GM18873 (cell line): ENCODE data around the gene BAIAP3.

ENCODE experiments used
- ATAC-seq: cut with Tn5 transposase; IDR thresholded peaks from one replicate; pipeline ENCODE4 v1.9.1; 2021; ENCODE audit warnings: mild to moderate bottlenecking, moderate library complexity, moderate number of reproducible peaks; ENCODE audit not compliant: unreplicated experiment, low FRiP score

The BAIAP3 gene

DNA sequence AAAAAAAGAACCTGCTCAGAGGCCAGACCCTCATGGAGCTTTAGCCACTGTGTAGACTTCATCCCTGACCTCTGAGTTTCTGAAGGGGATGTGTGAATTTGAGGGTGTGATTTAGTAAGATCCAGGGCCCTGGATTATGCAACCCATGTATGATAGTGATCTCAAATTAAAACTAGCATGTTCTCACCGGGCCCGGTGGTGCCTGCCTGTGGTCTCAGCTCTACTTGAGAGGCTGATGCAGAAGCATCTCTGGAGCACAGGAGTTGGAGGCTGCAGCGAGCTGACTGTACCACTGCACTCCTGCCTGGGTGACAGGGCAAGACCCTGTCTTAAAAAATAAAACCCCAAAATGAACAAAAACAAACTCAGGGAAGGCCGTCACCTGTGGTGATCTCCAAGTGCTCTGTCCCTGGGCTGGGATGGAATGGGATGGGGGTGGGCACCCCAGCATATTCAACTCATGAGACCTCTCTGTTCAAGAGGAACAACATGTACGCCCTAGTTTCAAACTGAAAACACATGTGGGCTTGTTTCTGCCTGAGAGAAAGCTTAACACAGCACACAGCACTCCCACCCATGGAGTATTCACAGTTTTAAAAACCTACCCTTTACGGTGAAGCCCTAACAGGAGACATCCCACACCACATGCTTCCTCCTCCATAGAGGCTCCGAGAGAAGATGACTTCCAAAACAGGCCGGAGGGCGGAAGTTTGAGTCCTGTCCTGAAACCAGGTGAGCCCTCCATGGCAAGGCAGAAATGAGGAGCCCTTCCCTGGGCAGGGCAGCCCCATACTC lies 48.4 kb downstream of the BAIAP3 start:
- no peak for ATAC-seq

DNA sequence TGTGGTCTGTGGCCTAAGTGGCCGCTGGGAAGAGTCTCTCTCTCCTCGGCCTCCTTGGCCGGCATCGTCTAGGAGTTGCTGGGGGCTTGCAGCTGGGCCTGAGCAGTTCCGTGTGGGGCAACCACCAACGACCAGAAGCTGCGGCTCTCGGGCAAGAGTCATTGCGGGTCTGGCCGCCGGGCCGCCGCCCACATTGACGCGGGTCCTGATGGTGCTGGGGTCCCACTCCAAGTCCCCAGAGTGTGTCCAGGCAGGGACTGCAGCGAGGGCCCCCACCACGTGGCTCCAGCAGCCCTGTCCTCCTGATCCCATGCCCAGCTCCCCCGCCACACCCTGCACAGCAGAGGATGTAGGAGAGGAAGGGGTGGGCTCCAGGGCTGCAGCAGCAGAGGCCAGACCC lies 50.1 kb downstream of the BAIAP3 start:
- no peak for ATAC-seq

DNA sequence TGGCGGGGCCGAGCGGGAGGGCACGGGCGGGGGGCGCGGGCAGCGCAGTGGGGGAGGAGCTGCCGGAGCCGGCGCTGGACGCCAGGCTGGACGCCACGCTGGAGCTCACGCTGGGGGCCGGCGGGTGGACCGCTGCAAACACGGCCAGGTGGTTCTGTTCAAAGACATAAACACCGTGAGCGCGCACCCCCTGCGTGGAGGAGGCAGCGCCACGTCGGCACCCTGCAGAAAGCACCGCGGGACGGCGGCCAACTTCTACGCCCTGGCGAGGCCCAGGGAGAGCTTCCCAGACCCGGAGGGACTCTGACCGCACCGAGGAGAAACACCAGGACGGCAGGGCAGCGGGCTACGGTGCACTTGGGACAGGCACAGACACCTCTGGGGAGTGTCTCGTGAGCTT lies 51.8 kb downstream of the BAIAP3 start:
- no peak for ATAC-seq

DNA sequence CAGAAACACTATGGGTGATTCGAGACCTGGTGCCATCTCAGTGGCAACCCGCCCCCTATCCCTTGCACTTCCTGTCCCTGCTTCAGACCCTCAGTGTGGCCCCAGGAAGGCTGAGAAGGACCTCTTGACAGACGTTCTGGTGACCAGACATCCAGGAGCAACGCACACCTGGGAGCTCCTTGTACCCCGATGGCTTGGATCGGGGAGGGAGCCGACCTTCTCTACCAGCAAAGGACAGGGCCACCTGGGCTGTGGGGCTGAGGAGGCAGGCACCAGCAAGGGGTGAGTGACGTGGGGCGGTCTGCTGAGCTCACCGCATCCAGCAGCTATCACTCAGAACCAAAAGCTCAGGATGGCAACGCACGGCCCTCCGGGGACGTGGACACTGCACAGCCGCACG lies 53.9 kb downstream of the BAIAP3 start:
- no peak for ATAC-seq

DNA sequence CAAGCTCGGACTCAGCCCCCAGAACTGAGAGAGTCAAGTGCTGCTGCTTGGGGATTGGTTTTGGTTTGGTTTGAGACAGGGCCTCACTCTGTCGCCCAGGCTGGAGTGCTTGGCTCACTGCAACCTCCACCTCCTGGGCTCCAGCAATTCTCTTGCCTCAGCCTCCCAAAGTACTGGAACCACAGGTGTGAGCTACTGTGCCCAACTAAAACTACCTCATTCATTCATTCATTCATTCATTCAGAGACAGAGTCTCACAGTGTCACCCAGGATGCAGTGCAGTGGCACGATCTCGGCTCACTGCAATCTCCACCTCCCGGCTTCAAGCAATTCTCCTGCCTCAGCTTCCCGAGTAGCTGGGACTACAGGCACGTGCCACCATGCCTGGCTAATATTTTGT lies 56.3 kb downstream of the BAIAP3 start:
- ATAC-seq = no peak

DNA sequence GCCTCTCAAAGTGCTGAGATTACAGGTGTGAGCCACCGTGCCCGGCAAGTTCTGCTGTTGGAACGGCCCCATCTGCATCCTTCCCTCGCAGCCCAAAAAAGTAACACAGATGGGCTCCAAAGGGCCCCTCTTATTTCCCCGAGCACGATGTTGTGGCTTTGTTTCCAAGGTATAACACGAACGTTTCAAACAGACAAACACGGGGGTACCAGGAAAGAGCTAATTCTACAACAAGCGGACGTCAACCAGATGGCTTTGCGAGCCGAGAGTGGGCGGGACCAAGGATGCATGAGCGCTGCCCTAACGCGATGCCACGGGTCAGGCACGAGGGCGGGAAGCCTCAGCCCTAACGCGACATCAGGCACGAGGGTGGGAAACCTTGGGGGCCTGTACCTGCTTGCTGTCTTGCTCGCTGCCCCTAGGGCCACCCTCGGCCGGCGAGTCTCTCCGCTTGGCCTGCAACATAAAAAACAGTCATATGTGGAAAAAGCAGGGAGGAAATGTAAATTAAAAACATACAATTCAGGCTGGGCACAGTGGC lies 56.9 kb downstream of the BAIAP3 start:
- no peak for ATAC-seq

DNA sequence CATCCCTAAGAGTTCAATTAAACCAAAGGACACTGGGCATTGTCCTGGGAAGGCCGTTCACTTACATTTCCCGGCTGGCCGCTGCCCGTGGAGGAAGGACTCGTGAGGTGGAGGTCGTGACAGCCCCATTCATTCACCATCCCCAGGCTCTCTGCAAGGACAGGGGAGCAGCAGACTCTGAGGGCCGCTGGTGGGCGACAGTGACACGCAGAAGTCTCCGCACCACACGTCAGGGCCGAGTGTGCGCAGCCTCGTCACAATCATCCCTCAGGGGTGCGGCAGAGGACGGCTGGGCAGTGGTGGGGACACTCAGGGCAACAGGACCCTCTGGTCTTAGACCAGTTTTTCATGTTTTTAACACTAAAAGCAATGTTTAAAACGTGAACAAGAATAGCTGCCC lies 59.4 kb downstream of the BAIAP3 start:
- no peak for ATAC-seq

DNA sequence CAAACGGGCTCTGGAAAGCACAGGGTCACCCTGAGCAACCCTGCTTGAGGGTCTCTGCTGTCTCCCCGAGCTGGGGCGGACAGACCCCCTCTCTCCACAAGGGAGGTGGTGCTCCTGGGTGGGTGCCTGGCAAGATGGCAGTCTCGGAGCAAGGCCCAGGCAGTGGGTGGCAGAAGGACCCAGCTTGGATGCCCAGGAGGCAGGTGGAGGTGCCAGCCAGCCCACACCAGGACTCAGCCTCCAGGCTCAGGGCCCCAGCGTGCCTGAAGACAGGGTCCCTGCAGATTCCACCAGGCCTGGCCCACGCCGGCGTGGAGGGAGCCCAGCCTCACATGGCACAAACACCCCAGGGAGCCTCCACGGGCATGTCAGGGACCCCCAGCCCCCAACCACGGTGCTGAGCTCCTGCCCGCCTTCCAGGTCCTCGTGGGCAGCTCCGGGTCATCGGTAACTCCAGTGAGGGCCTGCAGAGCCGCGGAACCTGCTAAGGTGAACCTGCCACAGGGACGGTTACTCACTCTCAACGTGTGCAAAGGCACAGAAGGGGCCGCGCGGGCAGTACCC lies 60.2 kb downstream of the BAIAP3 start:
- no peak for ATAC-seq

DNA sequence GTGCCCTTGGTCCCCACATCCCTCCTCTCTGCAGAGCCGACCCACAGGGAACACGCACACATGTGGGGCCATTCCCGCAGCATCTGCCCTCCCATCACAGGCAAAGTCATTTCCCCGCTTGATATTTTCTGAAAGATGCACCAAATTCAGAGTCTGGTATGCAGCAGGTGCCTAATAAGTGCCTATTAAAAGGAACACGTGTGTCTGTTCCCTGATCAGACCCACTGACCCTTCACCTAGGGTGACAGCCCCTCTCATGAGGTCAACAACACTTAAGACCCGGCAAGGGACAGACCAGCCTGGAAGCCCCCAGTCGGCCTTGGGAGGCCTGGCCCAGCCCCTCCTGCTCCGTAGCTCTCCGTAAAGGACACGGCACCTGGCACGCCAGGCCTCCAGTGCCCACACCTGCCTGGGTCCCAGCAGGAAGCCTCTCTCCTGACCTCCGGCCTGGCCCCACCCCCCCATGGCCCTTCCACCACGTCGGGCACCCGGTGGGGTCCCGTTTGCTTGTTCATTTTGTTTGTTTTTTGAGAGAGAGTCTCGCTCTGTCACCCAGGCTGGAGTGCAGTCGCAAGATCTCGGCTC lies 61.0 kb downstream of the BAIAP3 start:
- no peak for ATAC-seq

DNA sequence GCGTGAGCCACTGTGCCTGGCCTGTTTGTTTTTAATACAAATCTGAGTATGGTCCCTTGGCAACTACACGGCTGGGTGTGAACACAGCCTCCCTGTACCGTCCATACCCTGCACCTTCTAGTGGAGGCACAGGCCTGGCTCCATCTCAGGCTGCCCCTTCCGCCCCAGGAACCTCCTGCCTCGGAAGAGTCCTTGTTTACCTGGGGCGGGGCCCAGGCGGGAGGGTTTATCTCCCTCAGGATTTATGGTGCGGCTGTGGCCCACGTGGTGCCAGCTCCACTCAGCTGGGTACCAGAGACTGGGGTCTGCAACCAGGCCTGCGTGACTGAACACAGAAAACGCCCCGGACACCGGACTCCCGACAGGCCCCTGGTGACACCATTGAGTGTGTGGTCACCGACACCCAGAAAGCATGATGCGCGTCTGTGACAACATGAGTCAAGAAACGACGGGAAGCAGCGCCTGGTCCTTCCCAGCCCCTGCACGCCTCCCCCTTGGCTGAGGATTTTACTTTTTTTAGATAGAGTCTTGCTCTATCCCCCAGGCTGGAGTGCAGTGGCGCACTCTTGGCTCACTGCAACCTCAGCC lies 62.1 kb downstream of the BAIAP3 start:
- no peak for ATAC-seq

DNA sequence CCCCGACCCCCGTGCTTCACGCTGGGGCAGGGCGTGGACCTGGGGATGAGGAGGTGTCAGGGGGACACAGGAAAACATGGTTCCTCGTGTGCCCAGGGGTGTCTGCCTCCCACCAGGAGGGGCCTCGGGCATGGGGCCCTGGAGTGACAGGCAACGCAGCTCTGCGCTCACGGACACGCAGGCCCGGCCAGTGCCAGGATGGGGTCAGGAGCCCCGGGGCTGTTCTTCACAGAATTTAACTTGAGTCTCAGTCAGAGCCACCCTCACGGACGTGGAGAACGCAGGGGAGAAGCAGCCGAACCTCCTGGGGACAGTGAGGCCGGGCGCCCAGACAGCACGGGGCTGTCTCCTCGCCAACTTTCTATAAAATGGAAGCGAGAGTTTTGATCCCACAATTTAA lies 64.3 kb downstream of the BAIAP3 start:
- ATAC-seq = no peak

DNA sequence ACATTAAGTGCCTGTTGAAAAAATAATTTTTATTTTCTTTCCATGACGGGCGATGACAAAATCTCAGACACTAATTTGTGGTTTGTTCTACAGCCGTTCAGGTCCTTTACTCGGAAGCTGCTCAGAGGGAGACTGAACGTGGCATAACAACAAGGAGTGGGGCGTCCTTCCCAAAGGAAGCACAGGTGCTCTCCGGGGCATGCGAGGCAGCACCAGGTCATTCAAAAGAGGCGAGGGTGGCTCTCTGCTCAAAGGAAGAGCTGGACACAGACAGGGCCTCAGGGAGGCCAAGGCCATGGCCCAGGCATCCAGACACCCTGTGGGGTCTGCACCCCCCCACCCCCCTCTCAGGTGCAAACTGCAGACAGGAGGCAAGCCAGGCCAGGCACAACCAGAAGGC lies 64.9 kb downstream of the BAIAP3 start:
- ATAC-seq = no peak
